ENCODE measurements around the gene LSAMP.

LSAMP gene

GRCh38 chr3:116032176-116032575 lies 413.1 kb downstream of the LSAMP start:
- no peaks in the 10 kb centered on the region for H4K20me1 ChIP-seq (ENCODE audit: insufficient read depth, low read length, poor library complexity, severe bottlenecking)
- H3K4me3 ChIP-seq (ENCODE audit: low read length, poor library complexity, severe bottlenecking): no peak overlapping the region
- no peaks in the 10 kb centered on the region for H3K36me3 ChIP-seq (ENCODE audit: insufficient read depth, low read length)
- H3K4me1 ChIP-seq (ENCODE audit: insufficient read depth, low read length, poor library complexity, severe bottlenecking): no peaks in the 10 kb centered on the region
- no peaks in the 10 kb centered on the region for H3K27me3 ChIP-seq (ENCODE audit: insufficient read depth, low read length, poor library complexity, severe bottlenecking)
- H3K79me2 ChIP-seq (ENCODE audit: insufficient read depth, low read length): no peaks in the 10 kb centered on the region
- H3K9ac ChIP-seq (ENCODE audit: low read depth, low read length, poor library complexity, severe bottlenecking): no peak overlapping the region
- TF ChIP-seq EZH2phosphoT487 (IDR thresholded peaks at IDR 0.05; ENCODE audit: borderline replicate concordance) (no peak), CTCF (conservative IDR thresholded peaks at IDR 0.05; ENCODE audit: low read length) (no peak)
- no peak overlapping the region for H2AFZ ChIP-seq (ENCODE audit: low read length)
- H3K4me2 ChIP-seq (ENCODE audit: low read depth, low read length, poor library complexity, severe bottlenecking): no peak overlapping the region
- H3F3A ChIP-seq (ENCODE audit: low read depth): no peaks in the 10 kb centered on the region
- no peaks in the 10 kb centered on the region for H3K9me2 ChIP-seq (replicated peaks; ENCODE audit: low read depth, low read length)
- no peaks in the 10 kb centered on the region for H3K9me3 ChIP-seq (ENCODE audit: insufficient read depth, low read depth, low read length)

- no peaks in the 10 kb centered on the region for H3F3A ChIP-seq (ENCODE audit: low read depth)
- H3K79me2 ChIP-seq (ENCODE audit: insufficient read depth, low read length): no peaks in the 10 kb centered on the region
- no peak overlapping the region for H3K4me2 ChIP-seq (ENCODE audit: low read depth, low read length, poor library complexity, severe bottlenecking)
- H3K4me1 ChIP-seq (ENCODE audit: insufficient read depth, low read length, poor library complexity, severe bottlenecking): no peaks in the 10 kb centered on the region
- no peak overlapping the region for H3K4me3 ChIP-seq (ENCODE audit: low read length, poor library complexity, severe bottlenecking)
- TF ChIP-seq EZH2phosphoT487 (IDR thresholded peaks at IDR 0.05; ENCODE audit: borderline replicate concordance) (no peak), CTCF (conservative IDR thresholded peaks at IDR 0.05; ENCODE audit: low read length) (no peak)
- no peaks in the 10 kb centered on the region for H3K9me2 ChIP-seq (replicated peaks; ENCODE audit: low read depth, low read length)
- H3K27me3 ChIP-seq (ENCODE audit: insufficient read depth, low read length, poor library complexity, severe bottlenecking): no peaks in the 10 kb centered on the region
- no peaks in the 10 kb centered on the region for H3K36me3 ChIP-seq (ENCODE audit: insufficient read depth, low read length)
- no peak overlapping the region for H2AFZ ChIP-seq (ENCODE audit: low read length)
- no peak overlapping the region for H3K9ac ChIP-seq (ENCODE audit: low read depth, low read length, poor library complexity, severe bottlenecking)
- no peaks in the 10 kb centered on the region for H4K20me1 ChIP-seq (ENCODE audit: insufficient read depth, low read length, poor library complexity, severe bottlenecking)
- no peaks in the 10 kb centered on the region for H3K9me3 ChIP-seq (ENCODE audit: insufficient read depth, low read depth, low read length)
Measured at GRCh38 chr3:116030131-116030850, 415.0 kb downstream of the LSAMP start.

GRCh38 chr3:116029266-116029665 lies 416.0 kb downstream of the LSAMP start:
- H3K4me2 ChIP-seq (ENCODE audit: low read depth, low read length, poor library complexity, severe bottlenecking): no peak overlapping the region
- H3K4me3 ChIP-seq (ENCODE audit: low read length, poor library complexity, severe bottlenecking): no peak overlapping the region
- no peaks in the 10 kb centered on the region for H3K36me3 ChIP-seq (ENCODE audit: insufficient read depth, low read length)
- TF ChIP-seq CTCF (conservative IDR thresholded peaks at IDR 0.05; ENCODE audit: low read length) (no peak), EZH2phosphoT487 (IDR thresholded peaks at IDR 0.05; ENCODE audit: borderline replicate concordance) (no peak)
- no peaks in the 10 kb centered on the region for H3K9me3 ChIP-seq (ENCODE audit: insufficient read depth, low read depth, low read length)
- no peaks in the 10 kb centered on the region for H3K27me3 ChIP-seq (ENCODE audit: insufficient read depth, low read length, poor library complexity, severe bottlenecking)
- no peaks in the 10 kb centered on the region for H3K79me2 ChIP-seq (ENCODE audit: insufficient read depth, low read length)
- H2AFZ ChIP-seq (ENCODE audit: low read length): no peak overlapping the region
- no peaks in the 10 kb centered on the region for H3F3A ChIP-seq (ENCODE audit: low read depth)
- H4K20me1 ChIP-seq (ENCODE audit: insufficient read depth, low read length, poor library complexity, severe bottlenecking): no peaks in the 10 kb centered on the region
- H3K9me2 ChIP-seq (replicated peaks; ENCODE audit: low read depth, low read length): no peaks in the 10 kb centered on the region
- H3K4me1 ChIP-seq (ENCODE audit: insufficient read depth, low read length, poor library complexity, severe bottlenecking): no peaks in the 10 kb centered on the region
- no peak overlapping the region for H3K9ac ChIP-seq (ENCODE audit: low read depth, low read length, poor library complexity, severe bottlenecking)
